ENCODE measurements around the gene SMG7.

GRCh38 chr1:183497218-183497617 lies 24.9 kb downstream of the SMG7 start:
- TF ChIP-seq CTCF (IDR thresholded peaks at IDR 0.05) (no peak), POLR2A (IDR thresholded peaks at IDR 0.05) (no peak)

All from adrenal gland (tissue), 5 donors.